ENCODE measurements around the gene MAVS.

GRCh38 chr20:3922223-3922982, 75.8 kb downstream of the MAVS start:
- TF ChIP-seq CTCF (IDR thresholded peaks at IDR 0.05; ENCODE audit: low read depth, low read length, poor library complexity, severe bottlenecking) (no peak), EZH2phosphoT487 (IDR thresholded peaks at IDR 0.05; ENCODE audit: borderline replicate concordance, low read length) (no peak)
